Tongue (tissue), 2 donors: ENCODE data around the gene GAPDH. TPM values are rescaled to one million over a fixed set of nuclear protein-coding genes. Genes with fewer than 3 reads are reported as not detected.

ENCODE experiments used
- DNase-seq: peaks from one replicate; pipeline ENCODE4 v3.0.0-alpha.2; 2015
- total RNA-seq: library from RNA; depleted of rRNA; stranded (reverse); fragments of >200 nt; gene quantifications from one replicate; pipeline ENCODE4 v1.2.3, GENCODE V29; 2014

Gene GAPDH
- total RNA-seq, 1 donor from 2014 or later: 6,380 TPM

- DNase-seq: no peak
These were observed 5.0 kb upstream of the GAPDH start for GRCh38 chr12:6529291-6529737.

GRCh38 chr12:6530576-6531260 lies 3.6 kb upstream of the GAPDH start:
- DNase-seq: no peak

- peak; percentile 76 for DNase-seq
These were observed 2.0 kb upstream of the GAPDH start for GRCh38 chr12:6532051-6532926.

- peak; percentile 90 for DNase-seq
These were observed 1.2 kb upstream of the GAPDH start for GRCh38 chr12:6532927-6533652.

GRCh38 chr12:6533653-6533922 lies 729 bp upstream of the GAPDH start:
- no peak for DNase-seq

- no peak for DNase-seq
These were observed 303 bp downstream of the GAPDH start for GRCh38 chr12:6534695-6534944.

- peak; percentile 80 for DNase-seq
These were observed 804 bp downstream of the GAPDH start for GRCh38 chr12:6534945-6535696.

GRCh38 chr12:6535697-6535946 lies 1.3 kb downstream of the GAPDH start:
- no peak for DNase-seq

- no peak for DNase-seq
These were observed 1.9 kb downstream of the GAPDH start for GRCh38 chr12:6535960-6536847.

GRCh38 chr12:6536894-6537579 lies 2.7 kb downstream of the GAPDH start:
- no peak for DNase-seq

- DNase-seq: peak; percentile 91
These were observed 3.5 kb downstream of the GAPDH start for GRCh38 chr12:6537580-6538419.

- peak; percentile 66 for DNase-seq
These were observed 4.3 kb downstream of the GAPDH start for GRCh38 chr12:6538420-6539313.

- no peak for DNase-seq
These were observed 5.0 kb downstream of the GAPDH start for GRCh38 chr12:6539314-6539682.

- no peak for DNase-seq
These were observed 5.4 kb downstream of the GAPDH start for GRCh38 chr12:6539707-6540134.

- peak; percentile 89 for DNase-seq
These were observed 6.0 kb downstream of the GAPDH start for GRCh38 chr12:6540181-6540877.

- DNase-seq: no peak
These were observed 7.3 kb downstream of the GAPDH start for GRCh38 chr12:6541371-6542165.

- no peak for DNase-seq
These were observed 8.1 kb downstream of the GAPDH start for GRCh38 chr12:6542209-6543009.
